ENCODE measurements around the gene WDFY1.
"Not testable (repeated sequence)": the region's sequence is repeated elsewhere in the genome, so short reads cannot be mapped to it uniquely, and the experiment has no call there.

The WDFY1 gene

GRCh38 chr2:223957092-223957851 lies 12.1 kb upstream of the WDFY1 start, which contains the start of gene MRPL44:
Gene MRPL44 (plus strand): TSS chr2:223957463. CDS start chr2:223957473, 10 bp downstream.
- DNase-seq, result peak; percentile 96

- DNase-seq, result no peak
Observed at GRCh38 chr2:223956300-223956699, 11.2 kb upstream of the WDFY1 start.

DNA sequence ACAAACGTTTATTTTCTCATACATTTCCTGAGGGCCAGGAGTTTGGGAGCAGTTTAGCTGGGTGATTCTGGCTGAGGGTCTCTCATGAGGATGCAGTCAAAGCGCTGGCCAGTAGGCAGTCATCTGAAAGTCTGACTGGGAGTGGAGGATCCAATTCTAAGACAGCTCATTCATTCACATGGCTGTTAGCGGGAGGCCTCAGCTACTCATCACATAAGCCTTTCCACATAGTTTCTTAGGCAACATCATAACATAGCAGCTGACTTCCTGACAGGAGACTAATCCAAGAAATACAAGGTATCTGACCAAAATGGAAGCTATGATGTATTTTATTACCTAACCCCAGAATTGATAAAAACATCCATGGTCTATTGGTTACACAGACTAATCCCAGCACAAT lies 9.3 kb upstream of the WDFY1 start:
- DNase-seq, result peak; percentile 76

DNA sequence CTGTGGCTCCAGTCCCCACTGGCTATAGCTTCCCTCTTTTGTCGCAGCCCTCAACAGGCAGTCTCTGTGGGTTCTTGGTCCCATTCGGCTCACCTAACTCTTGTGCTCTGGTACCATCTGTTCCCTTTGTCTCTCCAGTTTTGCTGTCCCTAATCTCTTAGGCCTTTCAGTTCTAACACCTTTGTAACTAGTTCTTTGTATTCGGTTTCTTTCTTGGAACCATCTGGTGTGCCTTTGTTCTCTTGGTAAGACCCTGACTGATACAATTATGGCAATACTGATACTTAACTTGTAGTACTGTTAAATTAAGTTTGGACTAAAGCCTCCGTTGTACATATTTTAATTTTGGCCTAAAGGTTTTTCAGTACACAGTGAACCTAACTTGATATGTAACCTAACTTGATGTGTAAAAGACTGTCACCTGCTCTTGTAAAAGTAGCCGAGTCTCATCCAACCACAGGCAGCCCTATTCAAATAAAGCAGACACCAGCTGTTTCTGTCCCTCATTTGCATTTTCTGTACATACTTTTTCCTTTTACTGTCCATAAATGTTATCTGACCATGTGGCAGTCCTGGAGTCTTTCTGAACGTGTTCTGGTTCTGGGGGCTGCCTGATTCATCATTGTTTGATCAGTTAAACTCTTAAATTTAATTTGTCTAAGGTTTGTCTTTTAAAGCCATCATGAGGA lies 7.3 kb upstream of the WDFY1 start:
- no peak for DNase-seq

- no peak for DNase-seq
Observed at GRCh38 chr2:223950448-223951347, 5.6 kb upstream of the WDFY1 start.

DNA sequence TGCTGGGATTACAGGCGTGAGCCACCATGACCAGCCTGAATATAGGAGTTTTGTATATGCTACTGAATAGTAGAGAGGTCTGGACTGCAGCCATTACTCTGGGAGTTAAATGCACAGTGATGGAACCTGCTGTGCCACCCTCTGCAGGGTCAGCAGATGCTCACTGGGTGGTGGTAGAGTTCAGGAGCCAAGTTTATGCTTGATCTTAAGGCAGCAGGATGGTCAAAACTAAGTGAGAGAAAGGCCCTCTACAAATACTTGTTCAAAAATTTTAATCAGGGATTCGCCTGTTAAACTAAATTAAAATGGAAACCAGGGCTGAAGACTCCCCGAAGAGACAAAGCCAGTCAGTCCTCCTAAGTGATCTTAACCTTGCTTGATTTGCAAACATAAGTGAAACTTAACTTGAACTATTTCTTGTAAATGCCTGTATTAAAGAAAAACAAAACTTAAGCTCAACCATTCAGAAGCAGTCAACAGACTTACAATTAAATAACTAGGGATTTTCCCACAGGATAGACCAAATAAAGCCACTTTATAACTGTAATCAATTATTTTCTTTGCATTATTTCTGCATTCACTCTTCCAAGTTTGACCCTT lies 4.2 kb upstream of the WDFY1 start:
- no peak for DNase-seq

- no peak for DNase-seq
Observed at GRCh38 chr2:223947711-223948205, 2.6 kb upstream of the WDFY1 start.

- no peak for DNase-seq
Observed at GRCh38 chr2:223945755-223946154, 620 bp upstream of the WDFY1 start.

DNA sequence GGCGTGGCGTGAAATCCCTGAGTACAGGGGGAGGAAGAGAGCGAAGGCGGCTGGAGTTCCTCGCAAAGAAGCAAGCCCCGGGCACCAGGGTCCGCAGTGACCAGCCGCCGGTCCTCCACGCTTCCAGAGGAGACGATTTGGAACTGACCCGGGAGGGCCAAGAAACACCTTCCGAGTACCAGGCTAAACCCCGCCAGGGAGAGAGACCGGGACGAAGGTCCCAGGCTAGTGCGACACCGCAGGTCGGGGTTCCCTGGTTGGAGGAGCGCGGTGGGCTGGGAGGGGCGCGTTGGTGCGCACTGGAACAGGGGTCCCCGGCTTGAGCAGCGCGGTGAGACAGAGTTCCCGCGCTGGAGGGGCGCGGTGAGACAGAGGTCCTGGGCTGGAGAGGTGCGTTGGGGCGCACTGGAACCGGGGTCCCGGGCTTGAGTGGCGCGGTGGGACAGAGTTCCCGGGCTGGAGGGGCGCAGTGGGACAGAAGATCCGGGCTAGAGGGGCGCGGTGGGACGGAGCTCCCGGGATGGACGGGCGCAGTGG lies 901 bp downstream of the WDFY1 start:
- peak; percentile 33 for DNase-seq

GRCh38 chr2:223943561-223944008 lies 1.6 kb downstream of the WDFY1 start:
- DNase-seq, result peak; percentile 67

- DNase-seq, result no peak
Observed at GRCh38 chr2:223943135-223943534, 2.0 kb downstream of the WDFY1 start.

GRCh38 chr2:223941579-223942277 lies 3.4 kb downstream of the WDFY1 start:
- peak; percentile 91 for DNase-seq

DNA sequence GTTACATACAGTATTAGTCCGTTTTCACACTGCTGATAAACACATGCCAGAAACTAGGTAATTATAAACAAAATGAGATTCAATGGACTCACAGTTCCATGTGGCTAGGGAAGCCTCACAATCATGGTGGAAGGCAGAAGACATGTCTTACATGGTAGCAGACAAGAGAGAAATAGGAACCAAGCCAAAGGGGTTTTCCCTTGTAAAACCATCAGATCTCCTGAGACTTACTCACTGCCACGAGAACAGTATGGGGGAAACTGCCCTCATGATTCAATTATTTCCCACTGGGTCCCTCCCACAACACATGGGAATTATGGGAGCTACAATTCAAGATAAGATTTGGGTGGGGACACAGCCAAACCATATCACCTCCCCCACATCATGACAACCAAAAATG lies 5.7 kb downstream of the WDFY1 start:
- not testable (repeated sequence) for DNase-seq

DNA sequence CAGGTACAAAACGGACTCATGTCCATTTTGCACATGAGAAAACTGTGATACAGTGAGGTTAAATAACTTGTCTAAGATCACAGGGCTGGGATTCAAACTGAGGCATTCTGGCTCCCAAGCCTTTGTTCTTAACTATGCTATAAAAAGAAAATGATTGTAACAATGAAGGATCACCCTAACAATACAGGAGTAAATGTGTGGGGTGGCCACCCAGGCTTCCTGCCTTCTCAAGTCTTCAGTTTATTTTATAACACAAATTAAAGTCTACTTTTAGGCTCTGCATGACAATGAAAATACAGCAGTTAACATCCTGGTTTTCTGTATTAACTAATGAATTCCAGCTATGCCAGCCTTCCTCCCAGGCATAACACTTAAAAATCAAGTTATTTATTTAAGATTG lies 7.6 kb downstream of the WDFY1 start:
- DNase-seq, result no peak

- peak; percentile 86 for DNase-seq
Observed at GRCh38 chr2:223936862-223937326, 8.2 kb downstream of the WDFY1 start.

DNA sequence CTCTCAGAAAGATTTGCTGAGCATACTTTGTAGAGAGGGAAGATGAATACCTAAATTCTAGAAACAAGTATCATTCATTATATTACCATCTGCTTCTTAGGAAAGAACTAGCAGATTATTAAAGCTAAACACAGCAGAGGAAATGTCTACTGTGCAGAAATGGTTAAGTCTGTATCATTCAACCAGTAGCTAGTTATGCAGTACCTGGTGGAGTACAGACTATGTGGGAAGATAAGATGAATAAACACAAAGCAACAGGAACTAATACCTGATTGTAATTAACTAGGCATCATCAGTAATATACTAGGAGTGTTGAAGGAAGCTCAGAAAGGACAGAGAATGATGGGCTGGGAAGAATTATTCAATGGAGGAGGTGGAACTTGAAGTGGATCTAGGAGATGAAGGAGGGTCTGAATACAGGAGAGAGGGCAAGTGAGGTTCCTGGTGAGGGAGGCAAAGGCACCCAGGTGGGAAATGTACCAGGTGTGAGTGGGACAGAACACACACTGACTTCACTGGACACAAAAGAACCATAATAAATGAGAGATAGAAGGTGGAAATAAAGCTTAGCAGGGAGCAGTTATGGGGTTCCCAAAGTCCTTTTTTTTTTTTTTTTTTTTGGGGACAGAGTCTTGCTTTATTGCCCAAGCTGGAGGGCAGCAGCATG lies 9.5 kb downstream of the WDFY1 start:
- DNase-seq, result no peak

DNA sequence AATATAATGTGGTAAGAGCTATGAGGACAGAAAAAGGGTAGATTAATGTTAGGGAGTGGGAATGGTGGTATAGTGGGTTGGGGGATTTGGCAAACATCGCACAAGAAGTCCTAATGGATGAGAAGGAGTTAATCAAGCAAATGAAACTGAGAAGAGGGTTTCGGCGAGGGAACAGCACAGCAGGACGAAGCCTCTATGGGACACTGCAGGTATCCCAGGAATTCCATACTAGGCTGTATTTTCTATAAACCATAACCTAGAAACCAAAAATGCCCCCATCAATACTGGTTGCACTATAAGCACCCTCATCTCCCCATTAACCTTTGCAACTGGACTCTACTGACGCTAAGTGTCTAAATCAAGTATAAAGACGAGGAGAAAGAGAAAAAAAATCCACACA lies 10.3 kb downstream of the WDFY1 start:
- DNase-seq, result no peak

DNA sequence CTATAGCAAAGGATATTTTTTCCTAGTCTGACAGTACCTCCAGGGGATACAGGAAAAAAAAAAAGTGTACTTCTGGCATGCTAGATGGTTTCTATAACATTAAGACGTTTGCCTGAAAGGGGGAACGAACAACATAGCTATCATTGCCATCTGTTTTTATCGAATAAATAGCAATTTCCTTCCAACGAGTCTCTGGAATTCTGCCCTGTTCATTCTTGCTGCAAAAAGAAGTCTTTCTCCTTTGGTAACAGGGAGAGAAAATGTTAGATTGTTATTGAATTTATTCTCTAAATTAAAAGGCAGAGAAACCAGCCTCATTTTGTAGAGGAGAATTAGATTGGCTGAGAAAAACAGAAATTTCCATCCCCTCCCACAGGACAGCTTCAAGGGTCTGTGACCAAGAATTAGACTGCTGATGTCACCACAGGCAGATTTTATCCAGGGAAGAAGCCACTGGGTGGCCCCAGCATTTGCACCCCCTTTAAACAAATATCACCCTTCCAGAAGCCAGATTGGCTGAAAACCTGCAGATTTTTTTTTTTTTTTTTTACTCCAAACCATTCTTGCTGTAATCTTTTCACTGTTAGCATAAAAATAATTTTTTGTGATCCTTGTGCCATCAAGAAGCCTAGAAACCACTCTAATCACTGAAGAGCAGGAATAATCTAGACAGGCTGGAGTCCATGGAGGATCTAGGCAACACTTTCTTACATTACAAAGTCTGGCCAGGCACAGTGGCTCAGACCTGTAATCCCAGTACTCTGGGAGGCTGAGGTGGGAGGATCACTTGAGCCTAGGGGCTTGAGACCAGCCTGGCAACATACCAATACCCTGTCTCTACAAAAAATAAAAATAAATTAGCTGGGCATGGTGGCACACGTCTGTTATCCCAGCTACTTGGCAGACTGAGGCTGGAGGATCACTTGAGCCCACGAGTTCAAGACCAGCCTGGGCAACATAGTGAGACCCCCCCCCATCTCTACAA lies 12.0 kb downstream of the WDFY1 start:
- DNase-seq, result no peak

GRCh38 chr2:223930103-223930976 lies 14.8 kb downstream of the WDFY1 start:
- DNase-seq, result no peak

All from HCEC 1CT (cell line).